ENCODE data around the gene PHLPP1.

- TF ChIP-seq CTCF (IDR thresholded peaks at IDR 0.05) = no peak
- TF ChIP-seq POLR2A (IDR thresholded peaks at IDR 0.05) = no peak
Measured at GRCh38 chr18:62754026-62754425, 38.7 kb downstream of the PHLPP1 start.

All from Peyer's patch (tissue), 4 donors.